GM12872 (cell line): ENCODE measurements around the gene TAS2R50.
A peak's percentile ranks its signal among the peaks of the same experiment; 100 is the strongest.

Experiments used
- CTCF ChIP-seq: IDR thresholded peaks from 3 replicates; pipeline ENCODE4 v1.5.1; 2011; ENCODE audit warnings: low read depth, mild to moderate bottlenecking, low read length, moderate library complexity; ENCODE audit not compliant: insufficient read depth

Gene TAS2R50

DNA sequence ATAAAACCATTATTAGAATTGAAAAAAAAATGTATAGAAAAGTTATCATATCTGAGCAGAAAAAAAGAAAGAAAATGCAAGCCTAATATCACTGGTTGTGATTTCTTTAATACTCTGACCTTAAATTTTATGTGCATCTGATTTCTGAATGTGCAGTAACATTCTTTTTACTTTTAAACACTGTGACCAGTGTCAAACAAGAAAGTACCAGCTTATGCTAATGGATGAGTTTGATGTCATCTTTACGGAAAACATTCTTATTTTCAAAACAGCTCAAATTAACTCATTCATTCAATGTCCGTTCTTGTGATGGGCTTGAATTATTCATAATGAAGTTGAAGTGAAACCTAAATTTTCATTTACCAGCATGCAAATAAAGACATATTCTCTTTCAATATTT lies at the start of gene TAS2R50:
Gene TAS2R50 (minus strand): TSS at position 101 of the 400 bp plus-strand sequence. CDS start 52 bp downstream, at position 49.
- no peak for TF ChIP-seq CTCF

DNA sequence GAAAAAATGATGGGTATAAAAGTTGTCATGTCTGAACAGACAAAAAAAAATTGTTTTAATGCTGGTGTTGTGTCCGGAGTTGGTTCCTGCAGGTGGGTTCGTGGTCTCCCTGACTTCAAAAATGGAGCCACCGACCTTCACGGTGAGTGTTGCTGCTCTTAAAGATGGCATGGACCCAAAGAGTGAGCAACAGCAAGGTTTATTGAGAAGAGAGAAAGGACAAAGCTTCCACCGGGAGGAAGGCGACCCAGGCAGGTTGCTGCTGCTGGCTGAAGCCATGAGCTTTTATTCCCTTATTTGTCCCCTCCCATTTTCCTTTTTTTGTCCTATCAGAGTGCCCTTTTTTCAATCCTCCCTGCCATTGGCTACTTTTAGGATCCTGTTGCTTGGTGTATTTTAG lies 44.6 kb upstream of the TAS2R50 start, which contains the start of gene TAS2R31:
Gene TAS2R31 (minus strand): TSS at position 101 of the 400 bp plus-strand sequence. CDS start 72 bp downstream, at position 29.
- TF ChIP-seq CTCF = no peak

GRCh38 chr12:11026118-11026517 lies 39.4 kb upstream of the TAS2R50 start:
- TF ChIP-seq CTCF = 0 out of 3 replicates have a peak, but pooled peaks have one; percentile 13

GRCh38 chr12:11023387-11023786 lies 36.7 kb upstream of the TAS2R50 start:
- TF ChIP-seq CTCF = no peak

DNA sequence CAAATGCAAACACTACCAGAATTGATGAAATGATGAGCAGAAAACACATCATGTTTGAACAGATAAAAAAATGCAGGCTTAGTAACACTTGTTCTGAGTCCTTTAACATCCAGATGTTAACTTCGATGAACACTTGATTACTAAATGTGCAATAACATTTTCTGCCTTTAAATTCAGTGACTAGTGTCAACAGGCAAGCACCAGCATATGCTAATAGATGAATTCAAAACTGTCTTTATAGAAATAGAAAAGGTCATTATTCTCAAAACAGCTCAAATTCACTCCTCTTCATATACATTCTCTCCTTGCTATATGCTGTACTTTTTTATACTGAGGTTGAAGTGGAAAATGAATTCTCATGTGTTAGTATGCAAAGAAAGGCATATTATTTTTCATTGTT lies 35.8 kb upstream of the TAS2R50 start, which contains the start of gene TAS2R19:
Gene TAS2R19 (minus strand): TSS at position 101 of the 400 bp plus-strand sequence. CDS start 49 bp downstream, at position 52.
- TF ChIP-seq CTCF = no peak

DNA sequence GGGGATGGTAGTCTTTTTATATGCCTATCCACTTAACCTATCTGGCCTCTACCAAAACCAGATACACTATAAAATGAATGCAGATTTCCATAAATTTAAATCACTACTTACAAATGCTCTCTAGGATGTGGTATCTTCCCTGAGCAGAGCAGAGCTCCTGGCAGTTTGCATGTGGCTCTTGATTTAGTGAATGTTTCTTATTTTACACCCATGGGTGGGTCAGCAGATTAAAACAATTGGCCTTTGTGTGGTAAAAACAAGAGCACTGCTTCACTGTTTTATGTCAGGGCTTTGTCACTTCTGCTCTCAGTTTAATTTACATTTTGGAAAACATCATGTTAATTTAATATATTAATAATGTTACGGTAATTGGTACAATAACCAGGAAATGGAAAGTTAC lies 30.2 kb upstream of the TAS2R50 start:
- no peak for TF ChIP-seq CTCF

DNA sequence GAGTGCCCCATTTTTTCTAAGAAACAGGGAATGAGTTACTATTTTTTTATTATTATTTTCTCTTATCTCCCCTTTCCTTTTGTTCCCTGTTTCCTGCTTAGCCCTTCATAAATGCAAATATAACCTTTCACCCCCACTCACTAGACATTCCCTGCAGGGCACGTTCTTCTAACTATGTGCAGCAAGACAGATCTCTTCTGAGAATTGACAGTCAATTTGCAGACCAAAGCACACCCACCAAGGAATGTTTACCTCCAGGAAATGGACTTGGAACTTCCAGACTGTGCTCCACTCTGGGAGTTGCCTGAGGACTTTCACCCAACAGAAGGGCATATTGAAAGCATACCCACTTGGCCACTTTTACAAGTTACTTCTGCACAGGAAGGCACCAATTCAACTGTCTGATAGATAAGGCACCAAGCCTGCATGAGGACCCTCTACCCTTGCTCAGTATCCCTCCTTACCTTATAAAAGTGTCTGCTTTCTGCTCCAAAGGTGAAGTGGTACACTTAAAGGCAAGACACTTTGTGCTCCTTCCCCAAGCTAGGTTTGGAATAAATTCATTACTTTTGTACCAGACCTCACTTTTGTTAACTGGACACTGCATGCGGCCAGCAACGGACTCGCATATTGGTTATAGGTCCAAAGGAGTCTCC lies 29.2 kb upstream of the TAS2R50 start:
- TF ChIP-seq CTCF = no peak
